Measurements from ENCODE around the gene IL10RB. TPM values are rescaled to one million over a fixed set of nuclear protein-coding genes. Genes with fewer than 3 reads are reported as not detected.

Gene IL10RB
- total RNA-seq, 4 donors from 2014 or later = 15.7 to 104 (median 63.2) TPM

- Histone ChIP-seq H3K27ac (no peak overlapping the region), H3K27me3 (no peaks in the 10 kb centered on the region), H3K9me3 (peaks cover 0 to 3% of the 10 kb centered on the region in 2 donors), H3K4me3 (no peak overlapping the region), H3K4me1 (peaks cover 0 to 41% (median 23%) of the 10 kb centered on the region in 4 donors), H3K36me3 (no peaks in the 10 kb centered on the region)
- in situ Hi-C loops (cut with MboI; ENCODE audit: low pct_ligation_motif_present in 1 of 4, low pct_unique_long_range_greater_than_20kb in 1 of 4, low sequenced_read_pairs in 3 of 4) = no loop called here
- TF ChIP-seq CTCF (IDR thresholded peaks at IDR 0.05) = no peak
- TF ChIP-seq POLR2AphosphoS5 (IDR thresholded peaks at IDR 0.05) = no peak
- TF ChIP-seq POLR2A (IDR thresholded peaks at IDR 0.05) = no peak
- TF ChIP-seq EP300 (IDR thresholded peaks at IDR 0.05; ENCODE audit: low read depth) = no peak
- no peak for DNase-seq
- WGBS, 2 donors (ENCODE audit: low coverage in 1 of 2) = 86 to 87% methylated on average over 6 to 7 of the region's 7 CpGs
- intact Hi-C loops (cut with DNase I; ENCODE audit: low total_unique reads) = no loop called here
Measured at GRCh38 chr21:33327792-33328433, 61.7 kb downstream of the IL10RB start.

- in situ Hi-C loops (cut with MboI; ENCODE audit: low pct_ligation_motif_present in 1 of 4, low pct_unique_long_range_greater_than_20kb in 1 of 4, low sequenced_read_pairs in 3 of 4) = no loop called here
- TF ChIP-seq POLR2AphosphoS5 (IDR thresholded peaks at IDR 0.05) = no peak
- TF ChIP-seq EP300 (IDR thresholded peaks at IDR 0.05; ENCODE audit: low read depth) = no peak
- no peak for TF ChIP-seq CTCF (IDR thresholded peaks at IDR 0.05)
- TF ChIP-seq POLR2A (IDR thresholded peaks at IDR 0.05) = no peak
- WGBS, 2 donors (ENCODE audit: low coverage in 1 of 2) = 90 to 93% methylated on average over 1 to 3 of the region's 3 CpGs
Measured at GRCh38 chr21:33330726-33331125, 64.6 kb downstream of the IL10RB start.

GRCh38 chr21:33332143-33332542 lies 66.0 kb downstream of the IL10RB start:
- 78 to 83% methylated on average over 1 of the region's 1 CpG for WGBS, 2 donors (ENCODE audit: low coverage in 1 of 2)
- DNase-seq = no peak
- intact Hi-C loops (cut with DNase I; ENCODE audit: low total_unique reads) (no loop called here), in situ Hi-C loops (cut with MboI; ENCODE audit: low pct_ligation_motif_present in 1 of 4, low pct_unique_long_range_greater_than_20kb in 1 of 4, low sequenced_read_pairs in 3 of 4) (no loop called here)
- H3K36me3 ChIP-seq = no peaks in the 10 kb centered on the region
- H3K4me1 ChIP-seq = peaks cover 0 to 25% (median 7%) of the 10 kb centered on the region in 4 donors
- H3K27ac ChIP-seq = peak overlapping the region in 2 of 4 donors; percentile 36 to 46
- no peak overlapping the region for H3K4me3 ChIP-seq
- TF ChIP-seq POLR2AphosphoS5 (IDR thresholded peaks at IDR 0.05) (peak in 1 of 3 donors; percentile 11), CTCF (IDR thresholded peaks at IDR 0.05) (no peak)
- peaks cover 0 to 4% of the 10 kb centered on the region in 2 donors for H3K9me3 ChIP-seq
- no peaks in the 10 kb centered on the region for H3K27me3 ChIP-seq

More at GRCh38 chr21:33330726-33331125, 64.6 kb downstream of the IL10RB start:
- peak; percentile 13 for DNase-seq
- Histone ChIP-seq H3K4me3 (no peak overlapping the region), H3K27me3 (no peaks in the 10 kb centered on the region), H3K36me3 (no peaks in the 10 kb centered on the region), H3K9me3 (peaks cover 0 to 4% of the 10 kb centered on the region in 2 donors), H3K27ac (peak overlapping the region in 1 of 4 donors; percentile 33), H3K4me1 (peaks cover 0 to 39% (median 20%) of the 10 kb centered on the region in 4 donors)
- intact Hi-C loops (cut with DNase I; ENCODE audit: low total_unique reads) = no loop called here

GRCh38 chr21:33334191-33334590 lies 68.0 kb downstream of the IL10RB start:
- Histone ChIP-seq H3K36me3 (no peaks in the 10 kb centered on the region), H3K27ac (no peak overlapping the region), H3K9me3 (peaks cover 0 to 4% of the 10 kb centered on the region in 2 donors), H3K4me3 (no peak overlapping the region), H3K4me1 (peaks cover 0 to 9% (median under 1%) of the 10 kb centered on the region in 4 donors), H3K27me3 (no peaks in the 10 kb centered on the region)
- 61 to 84% methylated on average over 3 to 4 of the region's 4 CpGs for WGBS, 2 donors (ENCODE audit: low coverage in 1 of 2)
- DNase-seq = no peak
- in situ Hi-C loops (cut with MboI; ENCODE audit: low pct_ligation_motif_present in 1 of 4, low pct_unique_long_range_greater_than_20kb in 1 of 4, low sequenced_read_pairs in 3 of 4) = no loop called here
- intact Hi-C loops (cut with DNase I; ENCODE audit: low total_unique reads) = no loop called here
- no peak for TF ChIP-seq CTCF (IDR thresholded peaks at IDR 0.05)
- TF ChIP-seq EP300 (IDR thresholded peaks at IDR 0.05; ENCODE audit: low read depth) = no peak
- TF ChIP-seq POLR2AphosphoS5 (IDR thresholded peaks at IDR 0.05) = no peak
- TF ChIP-seq POLR2A (IDR thresholded peaks at IDR 0.05) = no peak

Measured in transverse colon (tissue), 4 donors.